IMR-90 (cell line): ENCODE results near the gene PIGM. TPM values are rescaled to one million over a fixed set of nuclear protein-coding genes. Genes with fewer than 3 reads are reported as not detected.

ENCODE experiments used
- ATAC-seq: fragments of 200-7000 bp; cut with Tn5 transposase; 2 replicates; pipeline ENCODE4 v1.9.1; 2020; ENCODE audit warnings: low read depth, mild to moderate bottlenecking, moderate library complexity
- BruUV-seq: library from RNA; stranded (reverse); fragments of 400-500 nt; replicated peaks from 2 replicates; lab custom pipeline; 2021; lab: Mats Ljungman, UMichigan
- CTCF ChIA-PET: fragments of 300-600 bp; formaldehyde crosslinking; extraction: SDS; loops from one replicate; lab custom pipeline; 2021; ENCODE audit warnings: antibody characterized with exemption; lab: Yijun Ruan, JAX
- POLR2A ChIA-PET: fragments of 300-600 bp; sonication (Branson Sonifier 250); formaldehyde crosslinking; loops from one replicate; lab custom pipeline; 2022; ENCODE audit warnings: antibody characterized with exemption; ENCODE audit not compliant: unreplicated experiment; lab: Charles Lee
- DNase-seq: peaks from one replicate; pipeline ENCODE4 v3.0.0; 2013
- H2AFZ ChIP-seq: replicated peaks from 2 replicates; pipeline ENCODE3; 2013; ENCODE audit warnings: low read length, mild to moderate bottlenecking; ENCODE audit not compliant: poor library complexity
- H2AK5ac ChIP-seq: 2 replicates; pipeline ENCODE4 v1.6.1; 2013; ENCODE audit warnings: low read depth, low read length, inconsistent platforms
- H2AK9ac ChIP-seq: replicated peaks from 2 replicates; pipeline ENCODE3; 2013; ENCODE audit warnings: mild to moderate bottlenecking, low read depth, low read length, moderate library complexity; ENCODE audit not compliant: poor library complexity
- H2BK120ac ChIP-seq: 2 replicates; pipeline ENCODE4 v1.6.1; 2013; ENCODE audit warnings: low read depth, low read length, inconsistent platforms
- H2BK15ac ChIP-seq: 3 replicates; pipeline ENCODE4 v1.6.1; 2013; ENCODE audit warnings: low read depth, low read length, inconsistent platforms
- H2BK20ac ChIP-seq: 2 replicates; pipeline ENCODE4 v1.6.1; 2013; ENCODE audit warnings: low read depth, mild to moderate bottlenecking, inconsistent platforms, low read length, moderate library complexity
- H2BK5ac ChIP-seq: 2 replicates; pipeline ENCODE4 v1.6.1; 2013; ENCODE audit warnings: mild to moderate bottlenecking, low read depth, low read length, inconsistent platforms; ENCODE audit not compliant: poor library complexity, severe bottlenecking
- H3K14ac ChIP-seq: replicated peaks from 2 replicates; pipeline ENCODE4 v1.6.1; 2013; ENCODE audit warnings: low read depth, low read length, inconsistent platforms
- H3K18ac ChIP-seq: 2 replicates; pipeline ENCODE4 v1.6.1; 2013; ENCODE audit warnings: low read depth, low read length, control low read depth
- H3K23ac ChIP-seq: 2 replicates; pipeline ENCODE4 v1.6.1; 2013; ENCODE audit warnings: low read depth, low read length, inconsistent platforms
- H3K27ac ChIP-seq: 2 replicates; pipeline ENCODE4 v1.5.1; 2013; ENCODE audit warnings: mild to moderate bottlenecking, control low read depth, low read length; ENCODE audit not compliant: insufficient read depth
- H3K27me3 ChIP-seq: 2 replicates; pipeline ENCODE4 v1.6.1; 2013; ENCODE audit warnings: low read length; ENCODE audit not compliant: control insufficient read depth, insufficient read depth
- H3K36me3 ChIP-seq: 2 replicates; pipeline ENCODE4 v1.6.1; 2013; ENCODE audit warnings: low read length, mixed read lengths; ENCODE audit not compliant: control insufficient read depth, insufficient read depth
- H3K4ac ChIP-seq: 2 replicates; pipeline ENCODE4 v1.6.1; 2013; ENCODE audit warnings: low read depth, low read length, inconsistent platforms
- H3K4me1 ChIP-seq: 2 replicates; pipeline ENCODE4 v1.6.1; 2013; ENCODE audit warnings: low read length, mixed read lengths; ENCODE audit not compliant: control insufficient read depth, insufficient read depth
- H3K4me2 ChIP-seq: 2 replicates; pipeline ENCODE4 v1.6.1; 2013; ENCODE audit warnings: low read depth, mild to moderate bottlenecking, control low read depth, low read length, moderate library complexity
- H3K4me3 ChIP-seq: 2 replicates; pipeline ENCODE4 v1.5.1; 2013; ENCODE audit warnings: low read depth, mild to moderate bottlenecking, control low read depth, low read length, moderate library complexity; ENCODE audit not compliant: insufficient read depth
- H3K56ac ChIP-seq: 2 replicates; pipeline ENCODE4 v1.6.1; 2013; ENCODE audit warnings: low read length, inconsistent platforms; ENCODE audit not compliant: insufficient read depth; ENCODE audit errors: extremely low read depth
- H3K79me1 ChIP-seq, 2 experiments: 2 replicates each; pipeline ENCODE4 v1.6.1; 2013; ENCODE audit warnings: low read length in 2 of 2, inconsistent platforms in 1 of 2, low read depth in 1 of 2
- H3K9ac ChIP-seq: 2 replicates; pipeline ENCODE4 v1.6.1; 2013; ENCODE audit warnings: low read depth, low read length, control low read depth
- H3K9me1 ChIP-seq: 2 replicates; pipeline ENCODE4 v1.6.1; 2013; ENCODE audit warnings: low read length, inconsistent platforms; ENCODE audit not compliant: insufficient read depth
- H3K9me3 ChIP-seq: 2 replicates; pipeline ENCODE4 v1.6.1; 2013; ENCODE audit warnings: low read length; ENCODE audit not compliant: control insufficient read depth, insufficient read depth
- H4K20me1 ChIP-seq: 2 replicates; pipeline ENCODE4 v1.6.1; 2013; ENCODE audit warnings: low read length, inconsistent platforms; ENCODE audit not compliant: insufficient read depth
- H4K5ac ChIP-seq: 2 replicates; pipeline ENCODE4 v1.6.1; 2013; ENCODE audit warnings: mild to moderate bottlenecking, low read depth, low read length, control low read depth
- H4K8ac ChIP-seq, 2 experiments: 2 replicates each; pipeline ENCODE4 v1.6.1; 2013; ENCODE audit warnings: low read depth in 2 of 2, low read length in 2 of 2, control low read depth in 1 of 2, inconsistent platforms in 1 of 2
- H4K91ac ChIP-seq: 2 replicates; pipeline ENCODE4 v1.6.1; 2013; ENCODE audit warnings: low read depth, low read length, inconsistent platforms; ENCODE audit not compliant: insufficient read depth
- BHLHE40 ChIP-seq: fragments of 150-350 bp; IDR thresholded peaks from 2 replicates; pipeline ENCODE4 v1.6.1; 2016; ENCODE audit warnings: mild to moderate bottlenecking, low read depth, low read length
- CEBPB ChIP-seq: IDR thresholded peaks from 2 replicates; pipeline ENCODE4 v1.6.1; 2012; ENCODE audit warnings: low read depth, low read length, improper control_type of control experiment
- CHD1 ChIP-seq: IDR thresholded peaks from 2 replicates; pipeline ENCODE4 v1.6.1; 2012; ENCODE audit warnings: low read depth, low read length, improper control_type of control experiment
- FOS ChIP-seq: fragments of 150-350 bp; IDR thresholded peaks from 2 replicates; pipeline ENCODE4 v1.6.1; 2016; ENCODE audit warnings: low read depth, low read length
- MAFK ChIP-seq: IDR thresholded peaks from 2 replicates; pipeline ENCODE4 v1.6.1; 2012; ENCODE audit warnings: low read depth, low read length, improper control_type of control experiment
- MAZ ChIP-seq: IDR thresholded peaks from 2 replicates; pipeline ENCODE4 v1.6.1; 2012; ENCODE audit warnings: low read depth, mild to moderate bottlenecking, low read length, improper control_type of control experiment, moderate library complexity, borderline replicate concordance
- MXI1 ChIP-seq: IDR thresholded peaks from 2 replicates; pipeline ENCODE4 v1.6.1; 2012; ENCODE audit warnings: low read depth, mild to moderate bottlenecking, low read length, moderate library complexity, borderline replicate concordance
- NFE2L2 ChIP-seq: fragments of 150-350 bp; IDR thresholded peaks from 2 replicates; pipeline ENCODE4 v1.6.1; 2016; ENCODE audit warnings: low read depth, mild to moderate bottlenecking, low read length
- POLR2A ChIP-seq: IDR thresholded peaks from 2 replicates; pipeline ENCODE4 v1.6.1; 2012; ENCODE audit warnings: mild to moderate bottlenecking, low read depth, low read length
- RAD21 ChIP-seq: IDR thresholded peaks from 2 replicates; pipeline ENCODE4 v1.6.1; 2012; ENCODE audit warnings: low read length, improper control_type of control experiment
- RCOR1 ChIP-seq: IDR thresholded peaks from 2 replicates; pipeline ENCODE4 v1.6.1; 2012; ENCODE audit warnings: mild to moderate bottlenecking, low read length, improper control_type of control experiment; ENCODE audit not compliant: insufficient replicate concordance
- RFX5 ChIP-seq: IDR thresholded peaks from 2 replicates; pipeline ENCODE4 v1.8.0; 2012; ENCODE audit warnings: low read depth, mild to moderate bottlenecking, low read length, moderate library complexity
- SMC3 ChIP-seq: fragments of 150-350 bp; IDR thresholded peaks from 2 replicates; pipeline ENCODE4 v1.6.1; 2016; ENCODE audit warnings: low read depth, mild to moderate bottlenecking, antibody characterized with exemption, low read length, moderate library complexity
- WGBS, 2 experiments: methylation state at CpG; one replicate each; pipeline versions ENCODE4 v1.1.5 to v1.1.7; 2013; ENCODE audit warnings: missing lambda C conversion rate in 2 of 2; ENCODE audit not compliant: insufficient read length in 1 of 2; ENCODE audit errors: extremely low coverage in 2 of 2; 5-methylcytosine and 5-hydroxymethylcytosine counted together
- dilution Hi-C: fragments of 300-500 bp; cut with HindIII; formaldehyde crosslinking; loops from one replicate; pipeline ENCODE4 v1.14.3; 2018; ENCODE audit warnings: low sequenced_read_pairs; ENCODE audit not compliant: unreplicated experiment
- in situ Hi-C: fragments of 300-500 bp; cut with MboI; formaldehyde crosslinking; loops from 3 replicates; pipeline ENCODE4 v1.14.3; 2019; ENCODE audit warnings: low sequenced_read_pairs, inconsistent platforms, mixed read lengths
- intact Hi-C: fragments of 100-400 bp; cut with micrococcal nuclease; formaldehyde crosslinking; loops from 2 replicates; pipeline ENCODE4 v1.10.0; 2022
- polyA plus RNA-seq, 3 experiments: library from polyadenylated mRNA; depleted of rRNA; stranded (reverse); fragments of >200 nt; gene quantifications; 2 replicates each; pipeline ENCODE4 v1.2.3, GENCODE V29; 2012; ENCODE audit warnings: low replicate concordance in 1 of 3
- total RNA-seq: library from RNA; depleted of rRNA; stranded (reverse); fragments of >200 nt; gene quantifications from 2 replicates; pipeline ENCODE4 v1.2.3, GENCODE V29; 2012
- TF ChIP-seq, protein P1 (sequence below): fragments of 150-350 bp; IDR thresholded peaks from 2 replicates; pipeline ENCODE4 v1.6.1; 2016; ENCODE audit warnings: low read depth, mild to moderate bottlenecking, low read length, moderate library complexity, borderline replicate concordance
- TF ChIP-seq, protein P2 (sequence below): conservative IDR thresholded peaks from 2 replicates; pipeline ENCODE4 v1.5.1; 2012; ENCODE audit warnings: mild to moderate bottlenecking, low read depth, low read length, improper control_type of control experiment
- TF ChIP-seq, protein P3 (sequence below): fragments of 150-350 bp; IDR thresholded peaks from 2 replicates; pipeline ENCODE4 v1.6.1; 2017; ENCODE audit warnings: mild to moderate bottlenecking, antibody characterized with exemption, low read length, low read depth

PIGM gene
- total and polyA plus RNA-seq, 2 of the 4 experiments (the other 2 are of a cell fraction): 2.9 TPM

DNA sequence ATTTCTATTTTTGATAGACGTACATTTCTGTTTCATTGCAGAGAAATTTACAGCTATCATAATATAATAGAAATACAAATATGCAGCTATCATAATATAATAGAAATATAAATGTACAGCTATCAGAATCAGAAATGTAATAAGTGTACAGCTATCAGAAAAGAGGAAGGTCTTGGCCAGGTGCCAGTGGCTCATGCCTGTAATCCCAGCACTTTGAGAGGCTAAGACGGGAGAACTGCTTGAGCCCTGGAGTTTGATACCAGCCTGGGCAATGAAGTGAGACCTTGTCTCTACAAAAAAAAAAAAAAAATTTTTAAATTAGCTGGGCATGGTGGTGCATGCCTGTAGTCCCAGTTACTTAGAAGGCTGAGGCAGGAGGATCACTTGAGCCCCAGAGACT is 37.9 kb downstream of the PIGM start:
- Histone ChIP-seq H3K9me3 (no peaks in the 10 kb centered on the region), H4K8ac (no peak overlapping the region), H3K36me3 (no peaks in the 10 kb centered on the region), H3K23ac (no peak overlapping the region), H3K4ac (no peak overlapping the region), H3K4me1 (peaks cover 2% of the 10 kb centered on the region; the same call in 1 of the 2 replicates), H3K79me1 (no peaks in the 10 kb centered on the region), H2AK5ac (no peak overlapping the region), H2AK9ac (no peak overlapping the region), H3K4me3 (no peak overlapping the region), H3K9me1 (no peaks in the 10 kb centered on the region), H2BK15ac (no peak overlapping the region), H3K4me2 (no peak overlapping the region), H3K9ac (no peak overlapping the region), H4K5ac (no peak overlapping the region), H4K20me1 (no peaks in the 10 kb centered on the region), H2BK20ac (no peak overlapping the region), H3K27ac (no peak overlapping the region), H3K27me3 (no peaks in the 10 kb centered on the region; the same call in 1 of the 2 replicates), H3K56ac (no peak overlapping the region), H2AFZ (no peak overlapping the region), H4K91ac (no peak overlapping the region), H2BK120ac (no peak overlapping the region), H3K14ac (no peak overlapping the region), H3K18ac (no peak overlapping the region), H2BK5ac (no peak overlapping the region)
- ATAC-seq (no peak), DNase-seq (no peak)
- ChIA-PET CTCF (interaction anchor here (0.7 to 1.7 kb wide), 2 partner anchors 12 to 13 kb away, joined by 3 to 9 read pairs; no protein-coding TSS in a partner anchor), POLR2A (no interaction called here)
- BruUV-seq: no TSS peak
- in situ Hi-C loops (no loop called here), dilution Hi-C loops (no loop called here), intact Hi-C loops (no loop called here)
- TF ChIP-seq CHD1 (no peak), RAD21 (no peak), CEBPB (no peak), RFX5 (no peak), POLR2A (no peak), SMC3 (no peak), MAZ (no peak), FOS (no peak), MAFK (no peak), BHLHE40 (no peak), NFE2L2 (no peak), MXI1 (no peak), RCOR1 (no peak)
- TF ChIP-seq, protein P1, sequence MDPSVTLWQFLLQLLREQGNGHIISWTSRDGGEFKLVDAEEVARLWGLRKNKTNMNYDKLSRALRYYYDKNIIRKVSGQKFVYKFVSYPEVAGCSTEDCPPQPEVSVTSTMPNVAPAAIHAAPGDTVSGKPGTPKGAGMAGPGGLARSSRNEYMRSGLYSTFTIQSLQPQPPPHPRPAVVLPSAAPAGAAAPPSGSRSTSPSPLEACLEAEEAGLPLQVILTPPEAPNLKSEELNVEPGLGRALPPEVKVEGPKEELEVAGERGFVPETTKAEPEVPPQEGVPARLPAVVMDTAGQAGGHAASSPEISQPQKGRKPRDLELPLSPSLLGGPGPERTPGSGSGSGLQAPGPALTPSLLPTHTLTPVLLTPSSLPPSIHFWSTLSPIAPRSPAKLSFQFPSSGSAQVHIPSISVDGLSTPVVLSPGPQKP: no peak
- TF ChIP-seq, protein P2, sequence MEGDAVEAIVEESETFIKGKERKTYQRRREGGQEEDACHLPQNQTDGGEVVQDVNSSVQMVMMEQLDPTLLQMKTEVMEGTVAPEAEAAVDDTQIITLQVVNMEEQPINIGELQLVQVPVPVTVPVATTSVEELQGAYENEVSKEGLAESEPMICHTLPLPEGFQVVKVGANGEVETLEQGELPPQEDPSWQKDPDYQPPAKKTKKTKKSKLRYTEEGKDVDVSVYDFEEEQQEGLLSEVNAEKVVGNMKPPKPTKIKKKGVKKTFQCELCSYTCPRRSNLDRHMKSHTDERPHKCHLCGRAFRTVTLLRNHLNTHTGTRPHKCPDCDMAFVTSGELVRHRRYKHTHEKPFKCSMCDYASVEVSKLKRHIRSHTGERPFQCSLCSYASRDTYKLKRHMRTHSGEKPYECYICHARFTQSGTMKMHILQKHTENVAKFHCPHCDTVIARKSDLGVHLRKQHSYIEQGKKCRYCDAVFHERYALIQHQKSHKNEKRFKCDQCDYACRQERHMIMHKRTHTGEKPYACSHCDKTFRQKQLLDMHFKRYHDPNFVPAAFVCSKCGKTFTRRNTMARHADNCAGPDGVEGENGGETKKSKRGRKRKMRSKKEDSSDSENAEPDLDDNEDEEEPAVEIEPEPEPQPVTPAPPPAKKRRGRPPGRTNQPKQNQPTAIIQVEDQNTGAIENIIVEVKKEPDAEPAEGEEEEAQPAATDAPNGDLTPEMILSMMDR: no peak
- TF ChIP-seq, protein P3, sequence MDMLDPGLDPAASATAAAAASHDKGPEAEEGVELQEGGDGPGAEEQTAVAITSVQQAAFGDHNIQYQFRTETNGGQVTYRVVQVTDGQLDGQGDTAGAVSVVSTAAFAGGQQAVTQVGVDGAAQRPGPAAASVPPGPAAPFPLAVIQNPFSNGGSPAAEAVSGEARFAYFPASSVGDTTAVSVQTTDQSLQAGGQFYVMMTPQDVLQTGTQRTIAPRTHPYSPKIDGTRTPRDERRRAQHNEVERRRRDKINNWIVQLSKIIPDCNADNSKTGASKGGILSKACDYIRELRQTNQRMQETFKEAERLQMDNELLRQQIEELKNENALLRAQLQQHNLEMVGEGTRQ: no peak
- WGBS, 2 experiments: no CpG with 5 or more reads among the region's 2 CpGs
